ENCODE measurements around the gene TMEM87A. TPM values are rescaled to one million over a fixed set of nuclear protein-coding genes. Genes with fewer than 3 reads are reported as not detected.
A peak's percentile ranks its signal among the peaks of the same experiment; 100 is the strongest.

Gene TMEM87A
- total and polyA plus RNA-seq, 12 donors, result 16.8 to 128 (median 49.6) TPM

DNA sequence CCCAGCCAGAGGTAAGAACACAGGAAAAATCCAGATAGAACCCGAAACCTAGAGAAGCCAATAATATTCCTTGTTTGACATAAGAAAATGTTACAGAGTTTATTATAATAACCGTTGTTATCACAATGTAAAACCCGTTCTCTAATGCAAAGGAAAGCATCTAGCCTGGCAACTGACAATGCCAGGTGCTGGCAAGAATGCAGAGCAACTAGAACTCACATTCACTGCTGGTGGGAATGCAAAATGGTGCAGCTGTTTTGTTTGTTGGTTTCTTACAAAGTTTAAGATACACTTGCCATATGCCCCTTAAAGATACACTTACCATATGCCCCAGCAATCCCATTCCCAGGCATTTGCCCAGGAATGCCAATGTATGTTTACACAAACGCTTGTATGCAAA, 88.5 kb downstream of the TMEM87A start:
- DNase-seq, result no peak
- TF ChIP-seq CTCF (IDR thresholded peaks at IDR 0.05) (no peak), POLR2A (IDR thresholded peaks at IDR 0.05) (no peak)
- H3K27me3 ChIP-seq, result no peaks in the 10 kb centered on the region
- H3K4me3 ChIP-seq, result no peak overlapping the region
- H3K4me1 ChIP-seq (replicated peaks in 1 of 2), result no peaks in the 10 kb centered on the region
- 94 to 97% (median 96%) methylated on average over 4 of the region's 4 CpGs for WGBS, 4 donors
- no peak overlapping the region for H3K27ac ChIP-seq
- peaks cover 0 to 91% of the 10 kb centered on the region in 2 donors for H3K36me3 ChIP-seq (replicated peaks in 1 of 2)
- intact Hi-C loops (cut with DNase I), result no loop called here
- H3K9me3 ChIP-seq (replicated peaks in 1 of 3), result no peaks in the 10 kb centered on the region

DNA sequence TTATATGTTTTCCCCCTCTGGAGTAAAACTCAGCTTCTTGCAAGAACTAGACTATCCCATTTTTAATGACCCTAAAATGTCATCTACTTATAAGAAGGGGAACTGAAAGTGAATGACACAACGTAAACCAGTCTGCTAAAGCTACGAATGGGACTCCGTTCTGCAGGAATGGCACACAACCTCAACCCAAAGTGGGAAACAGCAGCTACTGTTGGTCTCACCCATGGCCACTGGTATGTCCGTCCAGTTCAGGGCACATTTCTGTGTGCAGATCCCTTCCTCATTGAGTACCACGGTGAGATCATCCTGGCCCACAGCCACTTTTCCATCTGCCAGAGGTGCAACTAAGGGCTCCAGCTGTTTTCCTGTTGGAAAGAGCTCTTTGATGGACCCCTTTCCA, 88.9 kb downstream of the TMEM87A start:
- Histone ChIP-seq H3K9me3 (replicated peaks in 1 of 3) (no peaks in the 10 kb centered on the region), H3K36me3 (replicated peaks in 1 of 2) (peaks cover 0 to 94% of the 10 kb centered on the region in 2 donors), H3K27me3 (no peaks in the 10 kb centered on the region), H3K4me3 (no peak overlapping the region), H3K27ac (no peak overlapping the region), H3K4me1 (replicated peaks in 1 of 2) (no peaks in the 10 kb centered on the region)
- peak in 2 of 7 donors; percentile 24 to 25 for DNase-seq
- TF ChIP-seq CTCF (IDR thresholded peaks at IDR 0.05), result no peak
- no peak for TF ChIP-seq POLR2A (IDR thresholded peaks at IDR 0.05)
- intact Hi-C loops (cut with DNase I), result no loop called here
- 64 to 74% (median 69%) methylated on average over 5 of the region's 5 CpGs for WGBS, 4 donors

DNA sequence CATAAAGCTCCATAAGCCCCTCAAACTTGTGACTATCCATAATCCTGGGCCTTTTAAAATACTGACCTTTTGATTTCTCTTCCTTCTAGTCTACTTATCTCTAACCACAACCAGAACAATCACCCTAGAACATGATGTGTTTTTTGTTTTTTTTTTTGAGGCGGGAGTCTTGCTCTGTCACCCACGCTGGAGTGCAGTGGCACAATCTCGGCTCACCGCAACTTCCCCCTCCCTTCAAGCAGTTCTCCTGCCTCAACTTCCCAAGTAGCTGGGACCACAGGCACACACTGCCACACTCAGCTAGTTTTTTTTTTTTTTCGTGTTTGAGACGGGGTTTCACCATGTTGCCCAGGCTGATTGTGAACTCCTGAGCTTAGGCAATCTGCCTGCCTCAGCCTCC, 90.3 kb downstream of the TMEM87A start:
- Histone ChIP-seq H3K9me3 (replicated peaks in 1 of 3) (no peaks in the 10 kb centered on the region), H3K4me1 (replicated peaks in 1 of 2) (no peaks in the 10 kb centered on the region), H3K27ac (no peak overlapping the region), H3K27me3 (no peaks in the 10 kb centered on the region), H3K4me3 (no peak overlapping the region), H3K36me3 (replicated peaks in 1 of 2) (peaks cover 0 to 93% of the 10 kb centered on the region in 2 donors)
- WGBS, 4 donors, result 76 to 90% (median 79%) methylated on average over 6 of the region's 6 CpGs
- intact Hi-C loops (cut with DNase I), result no loop called here
- TF ChIP-seq CTCF (IDR thresholded peaks at IDR 0.05), result no peak
- TF ChIP-seq POLR2A (IDR thresholded peaks at IDR 0.05), result no peak
- DNase-seq, result no peak

DNA sequence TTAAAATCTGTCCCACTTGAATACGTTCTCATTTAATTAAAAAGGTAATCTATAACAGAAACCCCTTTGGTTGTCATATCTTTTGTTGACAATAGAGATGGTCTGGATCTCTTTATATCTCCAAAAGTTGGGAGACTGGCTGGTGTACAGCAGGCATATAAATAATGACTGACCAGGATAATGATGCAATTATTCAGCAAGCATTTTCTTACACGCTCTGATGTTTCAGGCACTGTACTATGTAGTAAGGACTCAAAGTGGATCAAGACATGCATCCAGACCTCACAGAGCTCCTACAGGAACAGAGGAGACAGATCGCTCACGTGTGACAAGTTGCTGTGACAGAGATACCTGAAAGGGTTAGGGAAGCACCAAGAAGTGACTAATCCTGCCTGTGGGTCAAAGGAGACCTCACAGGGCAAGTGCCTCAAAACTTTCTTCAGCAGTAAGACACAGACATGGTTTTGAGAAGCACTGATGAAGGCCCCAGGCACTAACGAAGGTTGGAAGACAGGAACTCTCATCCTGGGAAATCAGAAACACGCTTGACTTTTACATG, 90.8 kb downstream of the TMEM87A start:
- Histone ChIP-seq H3K4me3 (no peak overlapping the region), H3K36me3 (replicated peaks in 1 of 2) (peaks cover 0 to 93% of the 10 kb centered on the region in 2 donors), H3K4me1 (replicated peaks in 1 of 2) (no peaks in the 10 kb centered on the region), H3K27ac (no peak overlapping the region), H3K27me3 (no peaks in the 10 kb centered on the region), H3K9me3 (replicated peaks in 1 of 3) (no peaks in the 10 kb centered on the region)
- TF ChIP-seq POLR2A (IDR thresholded peaks at IDR 0.05), result no peak
- no peak for TF ChIP-seq CTCF (IDR thresholded peaks at IDR 0.05)
- DNase-seq, result no peak
- intact Hi-C loops (cut with DNase I), result no loop called here
- WGBS, 4 donors, result 84 to 88% (median 86%) methylated on average over 6 of the region's 6 CpGs

All from adrenal gland (tissue), 12 donors.